Measurements from ENCODE around the gene ARMC12.

GRCh38 chr6:35708585-35708984, 28.2 kb upstream of the ARMC12 start:
- no peak for TF ChIP-seq EZH2 (IDR thresholded peaks at IDR 0.05)
- TF ChIP-seq POLR2AphosphoS5 (IDR thresholded peaks at IDR 0.05; ENCODE audit: borderline replicate concordance, low read depth, low read length): no peak
- TF ChIP-seq FOXP2 (optimal IDR thresholded peaks at IDR 0.05; ENCODE audit: control extremely low read depth, extremely low read length, insufficient read depth): no peak

All from SK-N-MC (cell line).